ENCODE measurements around the gene ESR1.
"Not testable (repeated sequence)": the region's sequence is repeated elsewhere in the genome, so short reads cannot be mapped to it uniquely, and the experiment has no call there.

Gene ESR1

DNA sequence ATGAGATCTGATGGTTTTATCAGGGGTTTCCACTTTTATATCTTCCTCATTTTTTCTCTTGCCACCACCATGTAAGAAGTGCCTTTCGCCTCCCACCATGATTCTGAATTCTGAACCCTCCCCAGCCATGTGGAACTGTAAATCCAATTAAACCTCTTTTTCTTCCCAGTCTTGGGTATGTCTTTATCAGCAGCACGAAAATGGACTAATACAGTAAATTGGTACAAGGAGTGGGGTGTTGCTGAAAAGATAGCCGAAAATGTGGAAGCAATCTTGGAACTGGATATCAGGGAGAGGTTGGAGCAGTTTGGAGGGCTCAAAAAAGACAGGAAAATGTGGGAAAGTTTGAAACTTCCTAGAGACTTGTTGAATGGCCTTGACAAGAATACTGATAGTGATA, 268.8 kb downstream of the ESR1 start:
- H3K4me3 ChIP-seq (ENCODE audit: low read depth in 1 of 5, low read length in 5 of 5); H3K36me3 ChIP-seq (ENCODE audit: control insufficient read depth in 5 of 5, insufficient read depth in 5 of 5, low read length in 5 of 5); H3K9ac ChIP-seq (ENCODE audit: low read length in 5 of 5); H3K27me3 ChIP-seq (ENCODE audit: control insufficient read depth in 5 of 5, insufficient read depth in 4 of 5, low read length in 5 of 5); H3K27ac ChIP-seq (ENCODE audit: low read depth, low read length): not testable (repeated sequence)
- Histone ChIP-seq H3K9me3 (ENCODE audit: control insufficient read depth in 5 of 5, low read length in 5 of 5) (peaks cover 0 to 13% (median 4%) of the 10 kb centered on the region in 5 donors), H3K4me1 (ENCODE audit: control insufficient read depth in 5 of 5, insufficient read depth in 5 of 5, low read length in 5 of 5) (peaks cover 0 to 21% (median 15%) of the 10 kb centered on the region in 5 donors)

- no peaks in the 10 kb centered on the region for H3K27me3 ChIP-seq (ENCODE audit: control insufficient read depth in 5 of 5, insufficient read depth in 4 of 5, low read length in 5 of 5)
- peaks cover 0 to 11% (median 6%) of the 10 kb centered on the region in 5 donors for H3K4me1 ChIP-seq (ENCODE audit: control insufficient read depth in 5 of 5, insufficient read depth in 5 of 5, low read length in 5 of 5)
- H3K9ac ChIP-seq (ENCODE audit: low read length in 5 of 5), result no peak overlapping the region
- H3K4me3 ChIP-seq (ENCODE audit: low read depth in 1 of 5, low read length in 5 of 5), result no peak overlapping the region
- H3K9me3 ChIP-seq (ENCODE audit: control insufficient read depth in 5 of 5, low read length in 5 of 5), result peaks cover 0 to 13% (median 4%) of the 10 kb centered on the region in 5 donors
- peaks cover 0 to 2% (median 0%) of the 10 kb centered on the region in 5 donors for H3K36me3 ChIP-seq (ENCODE audit: control insufficient read depth in 5 of 5, insufficient read depth in 5 of 5, low read length in 5 of 5)
- H3K27ac ChIP-seq (ENCODE audit: low read depth, low read length), result no peak overlapping the region
Measured at GRCh38 chr6:152078001-152078400, 270.5 kb downstream of the ESR1 start.

DNA sequence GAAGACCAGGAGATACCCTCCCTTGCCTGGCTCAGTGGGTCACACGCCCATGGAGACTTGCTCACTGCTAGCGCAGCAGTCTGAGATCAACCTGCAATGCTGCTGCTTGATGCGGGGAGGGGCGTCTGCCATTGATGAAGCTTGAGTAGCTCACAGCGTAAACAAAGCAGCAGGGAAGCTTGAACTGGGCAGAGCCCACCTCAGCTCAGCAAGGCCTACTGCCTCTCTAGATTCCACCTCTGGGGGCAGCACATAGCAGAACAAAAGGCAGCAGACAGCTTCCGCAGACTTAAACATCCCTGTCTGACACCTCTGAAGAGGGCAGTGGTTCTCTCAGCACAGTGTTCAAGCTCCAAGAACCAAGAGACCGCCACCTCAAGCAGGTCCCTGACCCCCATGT, 271.3 kb downstream of the ESR1 start:
- Histone ChIP-seq H3K27me3 (ENCODE audit: control insufficient read depth in 5 of 5, insufficient read depth in 4 of 5, low read length in 5 of 5) (no peaks in the 10 kb centered on the region), H3K9me3 (ENCODE audit: control insufficient read depth in 5 of 5, low read length in 5 of 5) (peaks cover 0 to 13% (median 4%) of the 10 kb centered on the region in 5 donors), H3K9ac (ENCODE audit: low read length in 5 of 5) (no peak overlapping the region), H3K27ac (ENCODE audit: low read depth, low read length) (no peak overlapping the region), H3K4me3 (ENCODE audit: low read depth in 1 of 5, low read length in 5 of 5) (no peak overlapping the region), H3K4me1 (ENCODE audit: control insufficient read depth in 5 of 5, insufficient read depth in 5 of 5, low read length in 5 of 5) (peaks cover 0 to 4% (median 0%) of the 10 kb centered on the region in 5 donors), H3K36me3 (ENCODE audit: control insufficient read depth in 5 of 5, insufficient read depth in 5 of 5, low read length in 5 of 5) (peaks cover 0 to 2% (median 0%) of the 10 kb centered on the region in 5 donors)

GRCh38 chr6:152085451-152085921, 278.0 kb downstream of the ESR1 start:
- no peaks in the 10 kb centered on the region for H3K36me3 ChIP-seq (ENCODE audit: control insufficient read depth in 5 of 5, insufficient read depth in 5 of 5, low read length in 5 of 5)
- no peak overlapping the region for H3K4me3 ChIP-seq (ENCODE audit: low read depth in 1 of 5, low read length in 5 of 5)
- H3K9me3 ChIP-seq (ENCODE audit: control insufficient read depth in 5 of 5, low read length in 5 of 5), result no peaks in the 10 kb centered on the region
- no peak overlapping the region for H3K9ac ChIP-seq (ENCODE audit: low read length in 5 of 5)
- no peaks in the 10 kb centered on the region for H3K27me3 ChIP-seq (ENCODE audit: control insufficient read depth in 5 of 5, insufficient read depth in 4 of 5, low read length in 5 of 5)
- no peaks in the 10 kb centered on the region for H3K4me1 ChIP-seq (ENCODE audit: control insufficient read depth in 5 of 5, insufficient read depth in 5 of 5, low read length in 5 of 5)
- H3K27ac ChIP-seq (ENCODE audit: low read depth, low read length), result no peak overlapping the region

DNA sequence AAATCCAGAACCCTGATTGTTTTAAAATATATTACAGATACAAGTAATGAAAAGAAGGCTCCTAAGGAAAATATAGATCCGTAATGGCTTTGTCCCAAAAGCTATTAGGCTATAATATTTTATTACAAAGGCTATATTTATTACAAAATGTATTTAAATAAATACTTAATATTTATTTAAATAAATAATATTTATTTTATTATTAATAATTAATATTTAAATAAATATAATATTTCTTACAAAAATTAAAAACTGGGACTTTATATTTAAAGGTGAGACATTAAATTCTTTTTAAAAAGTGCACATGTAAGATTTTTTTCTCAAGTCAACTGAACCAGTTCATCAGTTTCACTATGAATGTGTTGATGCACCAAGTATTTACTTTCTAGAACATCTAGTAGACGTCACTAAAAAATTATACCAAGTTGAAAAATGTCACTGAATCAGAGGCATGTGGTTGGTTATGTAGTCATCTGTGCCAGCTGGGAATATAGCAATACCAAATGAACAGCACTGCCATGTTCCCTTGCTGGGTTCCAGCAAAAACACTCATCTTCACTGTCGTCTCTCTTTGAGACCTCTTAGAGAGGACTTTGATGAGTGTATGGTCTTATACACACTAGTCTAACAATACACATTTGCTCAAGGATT, 278.9 kb downstream of the ESR1 start:
- Histone ChIP-seq H3K9me3 (ENCODE audit: control insufficient read depth in 5 of 5, low read length in 5 of 5) (no peaks in the 10 kb centered on the region), H3K4me3 (ENCODE audit: low read depth in 1 of 5, low read length in 5 of 5) (no peak overlapping the region), H3K4me1 (ENCODE audit: control insufficient read depth in 5 of 5, insufficient read depth in 5 of 5, low read length in 5 of 5) (peaks cover 0 to 5% (median 4%) of the 10 kb centered on the region in 5 donors), H3K27ac (ENCODE audit: low read depth, low read length) (no peak overlapping the region), H3K9ac (ENCODE audit: low read length in 5 of 5) (no peak overlapping the region), H3K27me3 (ENCODE audit: control insufficient read depth in 5 of 5, insufficient read depth in 4 of 5, low read length in 5 of 5) (no peaks in the 10 kb centered on the region), H3K36me3 (ENCODE audit: control insufficient read depth in 5 of 5, insufficient read depth in 5 of 5, low read length in 5 of 5) (no peaks in the 10 kb centered on the region)

DNA sequence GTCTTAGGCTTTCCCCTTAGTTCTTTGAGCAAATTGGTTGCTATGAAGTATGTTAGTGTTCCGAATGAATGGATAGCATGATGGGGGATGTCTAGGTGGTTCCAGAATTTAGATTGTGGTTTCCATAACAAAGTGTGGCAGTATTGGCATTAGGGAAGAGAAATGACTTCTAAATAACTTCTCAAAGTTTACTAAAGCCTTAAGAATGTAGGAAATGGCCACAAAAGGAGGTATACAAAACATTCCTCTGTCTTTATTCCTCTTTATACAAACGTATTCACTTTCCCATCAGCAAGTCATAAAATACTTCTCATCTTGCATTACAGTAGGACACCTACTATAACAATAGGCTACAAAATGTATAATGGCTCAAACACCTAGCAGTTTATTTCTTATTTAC, 279.6 kb downstream of the ESR1 start:
- no peaks in the 10 kb centered on the region for H3K36me3 ChIP-seq (ENCODE audit: control insufficient read depth in 5 of 5, insufficient read depth in 5 of 5, low read length in 5 of 5)
- H3K27ac ChIP-seq (ENCODE audit: low read depth, low read length), result no peak overlapping the region
- H3K9me3 ChIP-seq (ENCODE audit: control insufficient read depth in 5 of 5, low read length in 5 of 5), result no peaks in the 10 kb centered on the region
- no peak overlapping the region for H3K4me3 ChIP-seq (ENCODE audit: low read depth in 1 of 5, low read length in 5 of 5)
- no peaks in the 10 kb centered on the region for H3K27me3 ChIP-seq (ENCODE audit: control insufficient read depth in 5 of 5, insufficient read depth in 4 of 5, low read length in 5 of 5)
- H3K9ac ChIP-seq (ENCODE audit: low read length in 5 of 5), result no peak overlapping the region
- H3K4me1 ChIP-seq (ENCODE audit: control insufficient read depth in 5 of 5, insufficient read depth in 5 of 5, low read length in 5 of 5), result peaks cover 0 to 12% (median 9%) of the 10 kb centered on the region in 5 donors

- Histone ChIP-seq H3K9me3 (ENCODE audit: control insufficient read depth in 5 of 5, low read length in 5 of 5) (no peaks in the 10 kb centered on the region), H3K4me1 (ENCODE audit: control insufficient read depth in 5 of 5, insufficient read depth in 5 of 5, low read length in 5 of 5) (peaks cover 0 to 14% (median 9%) of the 10 kb centered on the region in 5 donors), H3K9ac (ENCODE audit: low read length in 5 of 5) (no peak overlapping the region), H3K27me3 (ENCODE audit: control insufficient read depth in 5 of 5, insufficient read depth in 4 of 5, low read length in 5 of 5) (no peaks in the 10 kb centered on the region), H3K36me3 (ENCODE audit: control insufficient read depth in 5 of 5, insufficient read depth in 5 of 5, low read length in 5 of 5) (no peaks in the 10 kb centered on the region), H3K4me3 (ENCODE audit: low read depth in 1 of 5, low read length in 5 of 5) (no peak overlapping the region), H3K27ac (ENCODE audit: low read depth, low read length) (no peak overlapping the region)
Measured at GRCh38 chr6:152087701-152088100, 280.2 kb downstream of the ESR1 start.

DNA sequence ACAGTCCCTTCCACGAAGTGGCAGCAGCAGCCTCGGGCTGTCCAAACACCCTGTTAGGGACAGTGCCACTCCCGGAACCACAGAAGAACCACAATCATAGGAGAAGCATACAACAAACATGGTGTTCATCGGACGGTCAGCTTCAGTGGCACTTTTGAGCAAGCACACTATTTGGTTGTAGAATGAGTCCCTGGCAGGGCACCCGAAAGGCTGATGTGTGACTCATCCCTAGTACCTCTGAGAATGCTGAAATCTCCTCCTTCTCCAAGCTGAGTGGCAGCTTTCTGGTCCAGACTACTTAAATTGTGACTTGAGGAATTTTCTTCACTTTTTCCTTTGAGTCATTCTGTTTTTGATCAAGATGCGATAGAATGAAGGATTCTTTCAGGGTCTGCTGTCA, 282.5 kb downstream of the ESR1 start:
- Histone ChIP-seq H3K36me3 (ENCODE audit: control insufficient read depth in 5 of 5, insufficient read depth in 5 of 5, low read length in 5 of 5) (no peaks in the 10 kb centered on the region), H3K4me1 (ENCODE audit: control insufficient read depth in 5 of 5, insufficient read depth in 5 of 5, low read length in 5 of 5) (peaks cover 0 to 20% (median 15%) of the 10 kb centered on the region in 5 donors), H3K9me3 (ENCODE audit: control insufficient read depth in 5 of 5, low read length in 5 of 5) (no peaks in the 10 kb centered on the region), H3K9ac (ENCODE audit: low read length in 5 of 5) (no peak overlapping the region), H3K4me3 (ENCODE audit: low read depth in 1 of 5, low read length in 5 of 5) (no peak overlapping the region), H3K27me3 (ENCODE audit: control insufficient read depth in 5 of 5, insufficient read depth in 4 of 5, low read length in 5 of 5) (no peaks in the 10 kb centered on the region), H3K27ac (ENCODE audit: low read depth, low read length) (no peak overlapping the region)

DNA sequence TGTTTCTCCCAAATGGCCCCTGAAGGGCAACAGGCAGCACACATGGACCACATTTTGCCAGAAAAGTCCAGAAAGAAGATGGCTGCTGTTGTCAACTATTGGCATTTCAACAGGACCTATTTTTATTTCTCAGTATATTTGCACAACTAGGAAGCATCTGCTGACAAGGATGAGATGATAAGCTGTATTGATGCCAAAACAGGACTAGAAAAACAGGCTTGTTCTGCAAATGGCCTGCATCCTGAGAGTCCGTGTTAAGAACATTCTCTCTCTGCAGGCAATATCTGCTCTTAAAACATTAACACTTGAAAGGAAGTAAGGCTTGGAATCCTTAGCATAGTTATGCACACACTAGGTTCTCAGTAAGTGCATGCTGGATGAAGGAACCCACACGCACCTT, 283.7 kb downstream of the ESR1 start:
- H3K27ac ChIP-seq (ENCODE audit: low read depth, low read length), result no peak overlapping the region
- no peaks in the 10 kb centered on the region for H3K9me3 ChIP-seq (ENCODE audit: control insufficient read depth in 5 of 5, low read length in 5 of 5)
- H3K4me3 ChIP-seq (ENCODE audit: low read depth in 1 of 5, low read length in 5 of 5), result no peak overlapping the region
- H3K4me1 ChIP-seq (ENCODE audit: control insufficient read depth in 5 of 5, insufficient read depth in 5 of 5, low read length in 5 of 5), result peaks cover 0 to 26% (median 19%) of the 10 kb centered on the region in 5 donors
- no peaks in the 10 kb centered on the region for H3K27me3 ChIP-seq (ENCODE audit: control insufficient read depth in 5 of 5, insufficient read depth in 4 of 5, low read length in 5 of 5)
- H3K36me3 ChIP-seq (ENCODE audit: control insufficient read depth in 5 of 5, insufficient read depth in 5 of 5, low read length in 5 of 5), result no peaks in the 10 kb centered on the region
- no peak overlapping the region for H3K9ac ChIP-seq (ENCODE audit: low read length in 5 of 5)

GRCh38 chr6:152091851-152092341, 284.4 kb downstream of the ESR1 start:
- Histone ChIP-seq H3K9me3 (ENCODE audit: control insufficient read depth in 5 of 5, low read length in 5 of 5) (no peaks in the 10 kb centered on the region), H3K27ac (ENCODE audit: low read depth, low read length) (no peak overlapping the region), H3K9ac (ENCODE audit: low read length in 5 of 5) (no peak overlapping the region), H3K4me3 (ENCODE audit: low read depth in 1 of 5, low read length in 5 of 5) (no peak overlapping the region), H3K36me3 (ENCODE audit: control insufficient read depth in 5 of 5, insufficient read depth in 5 of 5, low read length in 5 of 5) (no peaks in the 10 kb centered on the region), H3K27me3 (ENCODE audit: control insufficient read depth in 5 of 5, insufficient read depth in 4 of 5, low read length in 5 of 5) (no peaks in the 10 kb centered on the region), H3K4me1 (ENCODE audit: control insufficient read depth in 5 of 5, insufficient read depth in 5 of 5, low read length in 5 of 5) (peaks cover 0 to 26% (median 20%) of the 10 kb centered on the region in 5 donors)

All from subcutaneous abdominal adipose tissue (tissue), 5 donors.